Hepatocyte (in vitro differentiated cells): ENCODE data around the gene UBR3.

Experiments used
- EZH2 ChIP-seq: fragments of 200-600 bp; sonication (generic); IDR thresholded peaks from 2 replicates; pipeline ENCODE4 v1.6.1; 2016; ENCODE audit warnings: antibody characterized with exemption, mild to moderate bottlenecking, borderline replicate concordance
- EZH2phosphoT487 ChIP-seq: fragments of 200-600 bp; sonication (generic); IDR thresholded peaks from one replicate; pipeline ENCODE4 v1.6.1; 2018; ENCODE audit warnings: antibody characterized with exemption, mild to moderate bottlenecking, low read depth, moderate library complexity; ENCODE audit not compliant: unreplicated experiment, severe bottlenecking
- TF ChIP-seq, protein P1 (sequence below): fragments of 200-600 bp; sonication (generic); IDR thresholded peaks from 2 replicates; pipeline ENCODE4 v1.5.1; 2016; ENCODE audit warnings: antibody characterized with exemption, mild to moderate bottlenecking; ENCODE audit not compliant: poor library complexity

- TF ChIP-seq, protein P1, sequence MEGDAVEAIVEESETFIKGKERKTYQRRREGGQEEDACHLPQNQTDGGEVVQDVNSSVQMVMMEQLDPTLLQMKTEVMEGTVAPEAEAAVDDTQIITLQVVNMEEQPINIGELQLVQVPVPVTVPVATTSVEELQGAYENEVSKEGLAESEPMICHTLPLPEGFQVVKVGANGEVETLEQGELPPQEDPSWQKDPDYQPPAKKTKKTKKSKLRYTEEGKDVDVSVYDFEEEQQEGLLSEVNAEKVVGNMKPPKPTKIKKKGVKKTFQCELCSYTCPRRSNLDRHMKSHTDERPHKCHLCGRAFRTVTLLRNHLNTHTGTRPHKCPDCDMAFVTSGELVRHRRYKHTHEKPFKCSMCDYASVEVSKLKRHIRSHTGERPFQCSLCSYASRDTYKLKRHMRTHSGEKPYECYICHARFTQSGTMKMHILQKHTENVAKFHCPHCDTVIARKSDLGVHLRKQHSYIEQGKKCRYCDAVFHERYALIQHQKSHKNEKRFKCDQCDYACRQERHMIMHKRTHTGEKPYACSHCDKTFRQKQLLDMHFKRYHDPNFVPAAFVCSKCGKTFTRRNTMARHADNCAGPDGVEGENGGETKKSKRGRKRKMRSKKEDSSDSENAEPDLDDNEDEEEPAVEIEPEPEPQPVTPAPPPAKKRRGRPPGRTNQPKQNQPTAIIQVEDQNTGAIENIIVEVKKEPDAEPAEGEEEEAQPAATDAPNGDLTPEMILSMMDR = no peak
- TF ChIP-seq EZH2phosphoT487 (no peak), EZH2 (no peak)
Observed at GRCh38 chr2:169892951-169893350, 65.7 kb downstream of the UBR3 start.
